Measurements from ENCODE around the gene ERBIN. TPM values are rescaled to one million over a fixed set of nuclear protein-coding genes. Genes with fewer than 3 reads are reported as not detected.

Gene ERBIN
- total and polyA plus RNA-seq, 2 of the 8 experiments (the other 6 are each of a cell fraction or from before 2014, with no cell fraction given): 7.7 to 33.2 TPM

DNA sequence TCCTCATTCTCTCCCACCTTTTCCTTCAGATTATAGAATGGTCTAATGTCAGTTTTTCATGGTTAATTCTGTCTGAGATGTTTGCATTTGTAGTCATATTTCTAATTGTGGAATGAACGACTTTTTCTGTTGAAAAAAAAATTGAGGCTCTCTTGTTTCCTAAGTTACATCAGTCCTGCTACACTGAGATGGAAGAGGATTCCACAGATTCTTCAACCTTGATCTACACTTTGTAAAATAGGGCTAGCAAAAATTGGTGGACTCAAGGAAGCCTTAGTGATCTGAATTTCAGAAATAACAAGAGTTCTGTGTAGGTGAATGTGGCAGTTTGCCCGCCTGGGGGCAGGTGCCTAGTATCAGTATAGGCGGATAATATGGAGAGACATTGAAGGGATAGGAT, 51.9 kb downstream of the ERBIN start:
- no peaks in the 10 kb centered on the region for H3K27me3 ChIP-seq (replicated peaks in 1 of 4; ENCODE audit: control insufficient read depth in 3 of 4, extremely low read depth in 1 of 4, insufficient read depth in 3 of 4, low read length in 3 of 4)
- peaks cover 0 to 78% of the 10 kb centered on the region in 2 experiments; a peak in 3 of 4 replicates for H3K79me2 ChIP-seq (ENCODE audit: control insufficient read depth in 1 of 2, insufficient read depth in 2 of 2, low read length in 2 of 2)
- no peaks in the 10 kb centered on the region; the same call in 1 of the 2 replicates for H3K79me1 ChIP-seq (ENCODE audit: low read depth, low read length)
- no peak overlapping the region for H3K4ac ChIP-seq (replicated peaks; ENCODE audit: insufficient read length, low read depth, low read length)
- H2BK12ac ChIP-seq (ENCODE audit: low read depth, low read length): no peak overlapping the region
- no peak overlapping the region for H3K9ac ChIP-seq (replicated peaks in 1 of 4; ENCODE audit: extremely low read depth in 1 of 4, low read depth in 3 of 4, low read length in 3 of 4)
- H4K8ac ChIP-seq (ENCODE audit: extremely low read depth, insufficient read depth, low read length): no peak overlapping the region
- no peak overlapping the region for H3K18ac ChIP-seq (ENCODE audit: extremely low read depth, low read length)
- no peak for FAIRE-seq
- H2BK15ac ChIP-seq (ENCODE audit: low read length): no peak overlapping the region
- TF ChIP-seq BACH1 (IDR thresholded peaks at IDR 0.05; ENCODE audit: low read length): no peak
- TF ChIP-seq SAP30 (IDR thresholded peaks at IDR 0.05; ENCODE audit: insufficient read depth, insufficient replicate concordance, low read length): no peak
- TF ChIP-seq BCL11A (IDR thresholded peaks at IDR 0.05; ENCODE audit: low read depth in 2 of 2, low read length in 2 of 2): no peak
- no peak for TF ChIP-seq RNF2 (IDR thresholded peaks at IDR 0.05; ENCODE audit: borderline replicate concordance, low read depth, low read length, missing control alignments, poor library complexity, severe bottlenecking)
- TF ChIP-seq TAF1 (IDR thresholded peaks at IDR 0.05; ENCODE audit: low read depth, low read length): no peak
- no peak for TF ChIP-seq NANOG (IDR thresholded peaks at IDR 0.05; ENCODE audit: insufficient read depth, low read depth, low read length, poor library complexity, severe bottlenecking)
- ChIA-PET POLR2A (ENCODE audit: partially characterized antibody) (no interaction called here), CTCF (ENCODE audit: partially characterized antibody) (no interaction called here)
- peaks cover 2 to 4% of the 10 kb centered on the region in 2 experiments for H4K20me1 ChIP-seq (replicated peaks in 1 of 2; ENCODE audit: control insufficient read depth in 1 of 2, insufficient read depth in 2 of 2, low read length in 2 of 2)
- no peak overlapping the region for H4K5ac ChIP-seq (ENCODE audit: insufficient read length, low read depth, low read length)
- no peak overlapping the region for H2AK5ac ChIP-seq (ENCODE audit: low read depth, low read length)
- peaks cover 0 to 8% (median 0%) of the 10 kb centered on the region in 4 experiments; a peak in 2 of 8 replicates for H3K36me3 ChIP-seq (ENCODE audit: control insufficient read depth in 2 of 4, insufficient read depth in 4 of 4, low read length in 3 of 4)
- H3K56ac ChIP-seq (replicated peaks; ENCODE audit: insufficient read length, low read depth, low read length): no peak overlapping the region
- no peaks in the 10 kb centered on the region for H3K23me2 ChIP-seq (ENCODE audit: low read depth, low read length)
- H3K4me1 ChIP-seq (replicated peaks in 1 of 4; ENCODE audit: control insufficient read depth in 3 of 4, insufficient read depth in 4 of 4, low read length in 3 of 4): peaks cover 0 to 8% (median 3%) of the 10 kb centered on the region in 4 experiments; a peak in 4 of 7 replicates
- no peak overlapping the region for H2AFZ ChIP-seq (ENCODE audit: low read length)
- no peak overlapping the region for H3K14ac ChIP-seq (ENCODE audit: insufficient read length)
- no peak overlapping the region for H2BK120ac ChIP-seq (replicated peaks; ENCODE audit: low read depth, low read length)
- no peak overlapping the region for H3K27ac ChIP-seq (ENCODE audit: low read depth, low read length)
- 86% methylated on average over 3 of the region's 3 CpGs; no CpG with 5 or more reads in 1 of the 2 experiments for WGBS, 2 experiments (ENCODE audit: extremely low coverage in 1 of 2, insufficient coverage in 1 of 2, insufficient read length in 1 of 2, insufficient replicate concordance in 2 of 2, low coverage in 1 of 2, low lambda C conversion rate in 2 of 2, missing lambda C conversion rate in 1 of 2)
- H3K4me3 ChIP-seq (ENCODE audit: extremely low read depth in 1 of 4, insufficient read depth in 2 of 4, low read depth in 3 of 4, low read length in 4 of 4): no peak overlapping the region
- no peak overlapping the region for H4K91ac ChIP-seq (replicated peaks; ENCODE audit: insufficient read length, low read length)
- no peak overlapping the region for H3K23ac ChIP-seq (ENCODE audit: insufficient read length)
- no peak overlapping the region for H2BK5ac ChIP-seq (ENCODE audit: low read depth, low read length)
- no peak overlapping the region for H2BK20ac ChIP-seq (ENCODE audit: low read length)
- no peak for DNase-seq (ENCODE audit: low read depth in 1 of 2, low spot score in 2 of 2)
- no peak overlapping the region for H3K4me2 ChIP-seq (ENCODE audit: insufficient read depth in 1 of 2, low read depth in 2 of 2, low read length in 2 of 2)
- peaks cover 3 to 13% of the 10 kb centered on the region in 2 experiments; a peak in 3 of 4 replicates for H3K9me3 ChIP-seq (ENCODE audit: insufficient read depth in 2 of 2, low read depth in 1 of 2, low read length in 1 of 2)
